Raji (cell line): ENCODE data around the gene VWA3B.

Source experiments
- POLR2A ChIP-seq: IDR thresholded peaks from 2 replicates; pipeline ENCODE4 v1.6.1; 2011; ENCODE audit warnings: low read depth, low read length, control low read depth; ENCODE audit not compliant: insufficient read depth

VWA3B gene

GRCh38 chr2:98110741-98111140 lies 23.8 kb downstream of the VWA3B start:
- no peak for TF ChIP-seq POLR2A

- no peak for TF ChIP-seq POLR2A
These were observed 27.8 kb downstream of the VWA3B start for GRCh38 chr2:98114643-98115330.

GRCh38 chr2:98118161-98118560 lies 31.2 kb downstream of the VWA3B start:
- TF ChIP-seq POLR2A = no peak

GRCh38 chr2:98118852-98119251 lies 31.9 kb downstream of the VWA3B start:
- TF ChIP-seq POLR2A = no peak

- no peak for TF ChIP-seq POLR2A
These were observed 34.2 kb downstream of the VWA3B start for GRCh38 chr2:98121149-98121548.

- TF ChIP-seq POLR2A = no peak
These were observed 35.6 kb downstream of the VWA3B start for GRCh38 chr2:98122524-98122923.

GRCh38 chr2:98123286-98123685 lies 36.3 kb downstream of the VWA3B start:
- TF ChIP-seq POLR2A = no peak

GRCh38 chr2:98126061-98126460 lies 39.1 kb downstream of the VWA3B start:
- TF ChIP-seq POLR2A = no peak

GRCh38 chr2:98127229-98127989 lies 40.4 kb downstream of the VWA3B start:
- no peak for TF ChIP-seq POLR2A

GRCh38 chr2:98128556-98129109 lies 41.7 kb downstream of the VWA3B start:
- no peak for TF ChIP-seq POLR2A

GRCh38 chr2:98134172-98135005 lies 47.4 kb downstream of the VWA3B start:
- no peak for TF ChIP-seq POLR2A

GRCh38 chr2:98137196-98137595 lies 50.2 kb downstream of the VWA3B start:
- TF ChIP-seq POLR2A = no peak

- no peak for TF ChIP-seq POLR2A
These were observed 53.2 kb downstream of the VWA3B start for GRCh38 chr2:98140210-98140609.

GRCh38 chr2:98142106-98142791 lies 55.3 kb downstream of the VWA3B start:
- TF ChIP-seq POLR2A = no peak

GRCh38 chr2:98145070-98145469 lies 58.1 kb downstream of the VWA3B start:
- no peak for TF ChIP-seq POLR2A
